Measurements from ENCODE around the gene FBLN2.

FBLN2 gene

GRCh38 chr3:13628841-13629551, 80.1 kb downstream of the FBLN2 start:
- TF ChIP-seq CTCF (IDR thresholded peaks at IDR 0.05; ENCODE audit: low read depth, low read length, missing control alignments): no peak
- in situ Hi-C loops (cut with HindIII; ENCODE audit: low pct_ligation_motif_present, low sequenced_read_pairs): loop anchor here (25.0 kb wide), 1 partner anchor 117 kb away; no protein-coding TSS in a partner anchor
- H3K27me3 ChIP-seq (replicated peaks): no peaks in the 10 kb centered on the region
- DNase-seq: no peak
- no peak overlapping the region for H3K27ac ChIP-seq
- H3K36me3 ChIP-seq (replicated peaks): no peaks in the 10 kb centered on the region
- no peak overlapping the region for H3K4me3 ChIP-seq (ENCODE audit: low read depth, low read length)

DNA sequence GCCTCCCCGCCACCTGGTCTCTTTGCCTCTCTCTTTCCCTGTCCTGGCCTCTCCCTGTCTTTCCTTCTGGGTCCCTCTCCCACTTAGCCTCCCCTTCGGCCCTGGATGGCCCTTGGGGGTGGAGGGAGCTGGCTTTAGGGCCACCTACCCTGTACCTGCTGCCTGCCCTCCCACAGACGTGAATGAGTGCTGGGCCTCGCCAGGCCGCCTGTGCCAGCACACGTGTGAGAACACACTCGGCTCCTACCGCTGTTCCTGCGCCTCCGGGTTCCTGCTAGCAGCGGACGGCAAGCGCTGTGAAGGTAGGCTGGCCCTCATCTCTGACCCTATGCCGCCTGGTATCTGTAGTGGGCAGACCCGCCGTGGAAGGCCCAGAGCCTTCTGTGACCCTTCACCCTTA, 80.7 kb downstream of the FBLN2 start:
- H3K4me3 ChIP-seq (ENCODE audit: low read depth, low read length): no peak overlapping the region
- in situ Hi-C loops (cut with HindIII; ENCODE audit: low pct_ligation_motif_present, low sequenced_read_pairs): loop anchor here (25.0 kb wide), 1 partner anchor 117 kb away; no protein-coding TSS in a partner anchor
- TF ChIP-seq CTCF (IDR thresholded peaks at IDR 0.05; ENCODE audit: low read depth, low read length, missing control alignments): no peak
- no peaks in the 10 kb centered on the region for H3K27me3 ChIP-seq (replicated peaks)
- no peaks in the 10 kb centered on the region for H3K36me3 ChIP-seq (replicated peaks)
- H3K27ac ChIP-seq: no peak overlapping the region
- DNase-seq: no peak

- DNase-seq: no peak
- Histone ChIP-seq H3K27me3 (replicated peaks) (no peaks in the 10 kb centered on the region), H3K27ac (no peak overlapping the region), H3K4me3 (ENCODE audit: low read depth, low read length) (no peak overlapping the region), H3K36me3 (replicated peaks) (no peaks in the 10 kb centered on the region)
- no peak for TF ChIP-seq CTCF (IDR thresholded peaks at IDR 0.05; ENCODE audit: low read depth, low read length, missing control alignments)
- in situ Hi-C loops (cut with HindIII; ENCODE audit: low pct_ligation_motif_present, low sequenced_read_pairs): loop anchor here (25.0 kb wide), 1 partner anchor 119 kb away; no protein-coding TSS in a partner anchor
These were observed 82.3 kb downstream of the FBLN2 start for GRCh38 chr3:13631256-13631655.

- H3K4me3 ChIP-seq (ENCODE audit: low read depth, low read length): no peak overlapping the region
- in situ Hi-C loops (cut with HindIII; ENCODE audit: low pct_ligation_motif_present, low sequenced_read_pairs): loop anchor here (25.0 kb wide), 1 partner anchor 121 kb away; no protein-coding TSS in a partner anchor
- no peak for DNase-seq
- H3K27ac ChIP-seq: no peak overlapping the region
- no peaks in the 10 kb centered on the region for H3K27me3 ChIP-seq (replicated peaks)
- TF ChIP-seq CTCF (IDR thresholded peaks at IDR 0.05; ENCODE audit: low read depth, low read length, missing control alignments): no peak
- no peaks in the 10 kb centered on the region for H3K36me3 ChIP-seq (replicated peaks)
These were observed 84.3 kb downstream of the FBLN2 start for GRCh38 chr3:13633176-13633575.

GRCh38 chr3:13634151-13634550, 85.2 kb downstream of the FBLN2 start:
- H3K27me3 ChIP-seq (replicated peaks): no peaks in the 10 kb centered on the region
- no peak for DNase-seq
- in situ Hi-C loops (cut with HindIII; ENCODE audit: low pct_ligation_motif_present, low sequenced_read_pairs): loop anchor here (25.0 kb wide), 1 partner anchor 122 kb away; no protein-coding TSS in a partner anchor
- H3K4me3 ChIP-seq (ENCODE audit: low read depth, low read length): no peak overlapping the region
- no peak for TF ChIP-seq CTCF (IDR thresholded peaks at IDR 0.05; ENCODE audit: low read depth, low read length, missing control alignments)
- no peaks in the 10 kb centered on the region for H3K36me3 ChIP-seq (replicated peaks)
- H3K27ac ChIP-seq: no peak overlapping the region

Data from brain microvascular endothelial cell (primary cell).